ENCODE results near the gene POU2F3.
"Not testable (repeated sequence)": the region's sequence is repeated elsewhere in the genome, so short reads cannot be mapped to it uniquely, and the experiment has no call there.

Gene POU2F3

DNA sequence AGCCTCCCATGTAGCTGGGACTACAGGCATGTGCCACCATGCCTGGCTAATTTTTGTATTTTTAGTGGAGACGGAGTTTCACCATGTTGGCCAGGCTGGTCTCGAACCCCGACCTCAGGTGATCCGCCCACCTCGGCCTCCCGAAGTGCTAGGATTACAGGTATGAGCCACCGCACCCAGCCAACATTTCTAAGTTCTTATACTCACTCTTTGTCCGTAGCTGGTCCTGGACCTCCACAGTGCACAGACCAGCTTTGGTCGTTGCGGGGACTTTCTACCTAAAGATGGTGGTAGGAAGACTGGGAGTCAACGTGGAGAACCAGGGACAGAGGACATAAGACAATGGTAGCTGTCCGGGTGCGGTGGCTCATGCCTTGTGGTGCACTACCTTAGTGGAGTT lies 13.4 kb downstream of the POU2F3 start:
- DNase-seq (ENCODE audit: low read depth) = not testable (repeated sequence)

DNA sequence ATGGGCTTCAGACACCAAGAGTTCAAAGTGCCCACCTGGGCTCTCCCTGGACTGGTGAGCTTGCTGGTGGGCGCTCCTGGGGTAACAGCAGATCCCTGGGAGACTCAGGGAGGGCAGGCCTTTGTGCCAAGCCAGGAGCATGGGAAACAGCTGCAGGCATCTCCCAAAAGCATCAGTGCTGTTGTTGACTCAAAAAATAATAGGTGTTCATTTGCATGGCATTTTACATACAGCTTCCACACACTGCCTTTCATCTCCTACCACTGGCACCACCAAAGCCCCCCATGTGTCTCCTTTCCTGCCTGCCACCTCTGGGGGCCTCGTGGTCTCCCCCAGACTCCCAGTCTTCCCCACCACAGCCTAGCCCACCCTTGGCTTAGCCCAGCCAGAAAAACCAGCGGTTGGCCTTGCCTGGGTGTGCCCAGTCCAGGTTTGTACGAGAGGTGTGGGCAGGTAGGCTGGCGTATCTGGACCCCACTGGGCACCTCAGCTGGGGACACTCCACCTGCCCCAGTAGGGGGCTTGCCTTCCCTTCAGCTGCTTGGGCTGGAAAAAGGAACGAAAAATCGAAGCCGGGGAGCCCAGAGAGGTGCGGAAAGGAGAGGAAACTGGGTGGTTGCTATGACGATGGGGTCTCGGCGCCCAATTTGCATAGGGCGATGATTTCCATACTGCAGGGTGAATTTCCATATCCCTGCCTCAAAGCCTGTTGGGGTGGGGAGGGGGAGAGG lies 15.0 kb downstream of the POU2F3 start:
- DNase-seq (ENCODE audit: low read depth) = no peak

DNA sequence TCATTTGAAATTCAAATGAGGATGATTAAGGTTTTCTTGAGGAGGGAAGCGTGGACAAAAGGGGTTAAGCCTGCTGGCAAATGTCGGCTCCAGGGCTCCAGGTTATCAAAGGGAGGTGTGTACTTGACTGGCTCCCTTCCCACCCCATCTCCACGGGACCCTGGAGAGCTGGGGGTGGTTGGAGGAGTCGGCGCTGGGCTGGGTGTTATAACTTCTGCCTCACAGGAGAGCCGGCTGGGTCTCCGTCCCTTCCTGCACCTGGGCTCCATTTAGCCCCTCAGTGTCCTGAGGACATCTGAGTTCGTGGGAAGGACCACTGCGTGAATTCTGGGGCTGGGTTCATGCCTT lies 15.6 kb downstream of the POU2F3 start:
- DNase-seq (ENCODE audit: low read depth) = no peak

DNA sequence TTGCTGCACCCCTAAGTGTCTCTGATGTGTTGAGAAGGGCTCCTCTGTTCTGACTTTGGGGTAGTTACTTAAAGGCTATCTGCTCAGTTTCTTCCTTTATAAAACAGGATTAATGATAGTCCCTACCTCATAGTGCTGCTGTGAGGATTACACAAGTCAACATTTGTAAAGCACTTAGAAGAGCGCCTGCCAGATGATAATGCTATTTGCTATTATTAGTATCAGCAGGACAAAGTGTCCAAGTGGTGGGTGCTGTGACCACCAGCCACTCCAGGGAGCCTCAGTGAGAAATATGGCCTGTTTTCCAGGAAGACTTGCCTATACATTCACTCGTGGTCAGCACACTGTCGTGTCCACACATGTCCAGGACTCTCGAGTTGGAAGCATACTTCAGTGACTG lies 16.2 kb downstream of the POU2F3 start:
- no peak for DNase-seq (ENCODE audit: low read depth)

DNA sequence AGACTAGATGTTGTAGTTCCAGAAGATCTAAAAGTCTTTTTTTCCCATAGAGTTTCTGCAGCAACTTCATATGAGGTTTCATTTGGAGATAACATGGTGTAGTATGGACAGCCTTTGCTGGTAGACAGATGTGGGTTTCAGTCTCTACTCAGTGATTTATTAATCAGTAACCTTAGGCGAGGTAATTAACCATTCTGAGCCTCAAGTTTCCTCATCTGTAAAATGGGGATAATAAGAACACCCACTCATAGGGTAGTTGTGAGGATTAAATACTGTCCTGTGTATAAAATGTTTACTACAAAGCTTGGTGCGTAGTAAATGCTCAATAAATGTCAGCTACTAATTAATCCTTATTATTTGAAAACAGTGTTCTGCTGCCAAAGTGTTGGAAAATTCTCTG lies 16.8 kb downstream of the POU2F3 start:
- DNase-seq (ENCODE audit: low read depth) = no peak

DNA sequence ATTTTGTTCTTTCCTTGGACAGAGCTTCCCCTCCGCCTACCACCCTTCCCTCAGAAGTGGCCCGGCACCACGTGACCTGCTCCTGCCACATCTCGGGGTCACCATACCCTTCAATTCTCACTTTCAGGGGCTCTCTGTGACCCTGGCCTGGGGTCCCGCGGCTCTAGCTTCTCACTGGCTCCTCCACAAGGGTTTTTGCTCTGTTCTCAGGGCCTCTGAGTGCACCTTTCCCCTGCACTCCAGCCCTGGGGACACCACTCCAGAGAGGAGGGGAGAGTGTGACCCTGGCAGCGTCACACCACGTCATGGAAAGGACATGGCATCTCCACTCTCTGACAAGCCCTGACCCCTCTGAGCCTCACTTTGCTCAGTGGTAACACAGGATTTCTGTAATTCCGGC lies 17.4 kb downstream of the POU2F3 start:
- no peak for DNase-seq (ENCODE audit: low read depth)

DNA sequence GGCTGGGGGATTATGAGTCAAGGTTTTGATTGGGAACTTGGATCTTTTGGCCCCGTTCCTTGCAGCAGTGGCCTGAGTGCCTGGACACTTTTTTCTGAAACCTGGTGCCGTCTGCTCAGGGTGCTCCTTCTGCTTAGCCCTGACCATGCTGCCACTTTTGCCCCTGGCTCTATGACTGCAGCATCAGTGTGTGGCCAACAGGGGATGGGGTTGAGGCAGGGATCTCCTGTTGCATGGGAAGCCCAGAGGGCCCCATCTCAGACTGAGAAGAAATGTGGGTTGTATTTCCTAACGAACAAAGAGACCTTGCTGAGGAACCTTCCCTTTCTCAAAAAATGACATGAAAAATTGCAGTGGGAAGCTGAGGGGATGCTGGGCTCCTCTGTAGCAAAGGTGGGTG lies 18.7 kb downstream of the POU2F3 start:
- DNase-seq (ENCODE audit: low read depth) = no peak

DNA sequence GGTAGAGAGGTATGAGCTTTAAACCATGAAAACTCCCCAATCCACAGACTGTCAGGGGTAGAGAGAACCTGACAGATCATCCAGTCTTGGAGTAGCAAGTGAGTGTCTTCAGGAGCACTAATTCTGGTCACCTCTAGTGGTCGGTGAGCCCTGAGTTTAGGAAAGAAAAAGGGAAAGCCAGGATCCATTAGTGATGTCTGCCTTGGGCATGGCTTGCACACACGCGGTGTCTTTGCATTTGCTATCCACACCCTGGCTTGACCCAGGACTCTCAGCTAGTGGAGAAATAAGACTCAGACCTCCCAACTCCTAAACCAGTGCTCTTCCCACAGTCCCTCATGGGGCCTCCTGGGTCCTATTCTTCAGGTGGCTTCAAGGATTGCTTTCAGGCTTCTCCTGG lies 19.3 kb downstream of the POU2F3 start:
- DNase-seq (ENCODE audit: low read depth) = no peak

DNA sequence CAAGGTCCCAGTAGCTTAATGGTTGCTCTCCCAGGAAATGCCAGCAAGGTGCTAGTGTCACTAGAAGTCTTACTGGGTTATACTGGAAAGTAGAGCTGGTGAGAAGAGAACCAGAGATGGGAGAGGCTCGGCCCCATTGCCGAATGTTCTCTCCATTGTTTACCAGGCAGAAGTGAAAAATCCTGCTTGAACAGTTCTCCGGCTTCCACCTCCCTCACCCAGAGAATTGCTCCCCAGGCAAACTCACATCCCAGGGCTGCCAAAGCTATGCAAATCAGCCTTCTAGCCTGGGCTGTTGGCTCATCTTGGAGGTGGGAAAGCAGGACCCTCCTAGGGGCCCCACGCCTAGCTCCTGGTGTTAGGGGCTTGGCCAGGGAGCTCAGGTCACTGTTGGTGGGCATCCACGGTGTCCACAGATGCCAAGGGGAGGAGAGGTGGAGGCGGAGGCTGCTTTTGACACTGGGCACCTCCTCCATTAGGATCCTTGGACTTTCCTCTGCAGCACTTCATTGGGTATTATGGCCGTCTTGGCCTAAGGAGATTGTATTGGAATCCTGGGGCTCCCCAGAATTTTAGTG lies 20.1 kb downstream of the POU2F3 start:
- DNase-seq (ENCODE audit: low read depth) = no peak

DNA sequence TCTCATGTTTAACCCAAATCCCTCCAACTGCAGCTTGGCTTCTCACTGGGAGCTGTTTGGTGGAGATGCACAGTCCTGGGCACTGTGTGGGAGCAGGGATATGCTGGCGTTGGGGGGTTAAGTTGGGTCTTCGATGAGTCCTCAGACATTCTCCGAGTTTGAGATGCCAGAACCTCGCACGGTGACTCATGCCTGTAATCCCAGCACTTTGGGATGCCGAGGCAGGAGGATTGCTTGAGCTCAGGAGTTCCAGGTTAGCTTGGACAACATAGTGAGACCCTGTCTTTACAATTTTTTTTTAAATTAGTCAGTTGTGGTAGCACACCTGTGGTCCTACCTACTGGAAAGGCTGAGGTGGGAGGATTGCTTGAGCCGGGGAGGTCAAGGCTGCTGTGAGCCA lies 20.7 kb downstream of the POU2F3 start:
- DNase-seq (ENCODE audit: low read depth) = no peak

DNA sequence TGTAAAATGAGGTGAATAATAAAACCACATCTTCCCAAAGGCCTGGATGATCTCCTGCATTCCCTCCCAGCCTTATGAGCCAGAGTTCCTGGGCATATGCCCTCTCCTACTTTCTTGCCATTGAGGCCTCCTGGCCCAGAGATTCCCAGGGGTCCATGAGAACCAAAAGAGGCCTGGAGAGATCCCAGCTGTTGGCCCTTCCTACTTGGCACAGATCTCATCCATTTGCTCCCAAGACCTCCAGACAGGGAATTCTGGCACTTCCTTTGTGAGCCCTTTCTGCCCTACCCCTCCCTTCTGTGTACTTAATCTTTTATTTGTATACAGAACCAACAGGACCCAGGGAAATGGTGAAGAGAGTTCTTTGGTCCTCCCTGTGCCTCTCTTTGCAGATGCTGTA lies 21.4 kb downstream of the POU2F3 start:
- no peak for DNase-seq (ENCODE audit: low read depth)

DNA sequence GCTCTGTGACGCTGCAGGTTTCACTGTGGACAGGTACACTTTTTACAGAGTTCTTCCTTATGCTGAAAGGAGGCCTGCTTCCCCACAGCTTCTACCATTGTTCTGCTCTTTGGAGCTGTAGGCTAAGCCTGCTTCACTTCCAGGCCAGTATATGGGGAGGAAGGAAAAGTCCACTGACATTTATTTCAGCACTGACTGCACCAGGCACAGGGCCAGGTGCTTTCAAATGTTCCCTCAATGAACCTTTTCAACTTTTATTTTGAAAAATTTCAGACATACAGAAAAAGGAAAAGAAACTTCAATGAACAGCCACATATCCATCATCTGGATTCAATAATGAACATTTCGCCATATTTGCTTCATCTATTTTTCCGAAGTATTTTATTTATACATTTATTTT lies 22.0 kb downstream of the POU2F3 start:
- DNase-seq (ENCODE audit: low read depth) = no peak

DNA sequence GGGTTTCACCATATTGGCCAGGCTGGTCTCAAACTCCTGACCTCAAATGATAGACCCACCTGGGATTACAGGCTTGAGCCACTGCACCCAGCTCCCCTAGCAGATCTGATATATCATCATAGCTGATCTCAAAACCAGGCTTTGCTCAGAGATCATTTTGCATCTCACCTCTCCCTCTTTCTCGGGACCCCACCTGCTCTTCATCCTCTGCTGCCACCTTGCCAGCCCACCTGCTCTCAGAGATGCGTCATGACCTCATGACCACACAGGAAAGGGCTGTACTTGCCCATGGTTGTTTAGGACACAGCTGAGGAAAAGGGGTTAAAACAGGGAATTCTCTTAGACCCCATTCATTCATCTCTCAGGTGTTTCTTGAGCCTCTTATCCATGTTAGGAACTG lies 27.4 kb downstream of the POU2F3 start:
- DNase-seq (ENCODE audit: low read depth) = no peak

DNA sequence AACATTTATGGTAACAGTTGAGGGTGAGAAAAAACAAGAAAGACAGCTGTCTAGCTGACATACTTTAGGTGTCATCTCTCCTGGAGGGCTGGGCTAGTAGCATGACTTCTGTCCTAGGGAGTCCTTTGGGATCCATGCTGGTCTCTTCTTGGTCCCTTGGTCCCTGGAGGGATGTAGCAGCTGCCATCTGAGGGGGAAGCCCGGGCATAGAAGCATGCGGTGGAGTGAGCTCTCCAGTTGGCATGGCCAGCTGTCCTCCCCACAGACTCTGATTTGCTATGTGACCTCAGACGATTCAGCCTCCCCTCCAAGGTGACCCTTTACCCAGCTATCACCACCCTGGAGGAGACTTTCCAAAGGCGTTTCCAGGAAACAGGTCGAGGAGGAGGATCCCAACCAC lies 28.7 kb downstream of the POU2F3 start:
- no peak for DNase-seq (ENCODE audit: low read depth)

DNA sequence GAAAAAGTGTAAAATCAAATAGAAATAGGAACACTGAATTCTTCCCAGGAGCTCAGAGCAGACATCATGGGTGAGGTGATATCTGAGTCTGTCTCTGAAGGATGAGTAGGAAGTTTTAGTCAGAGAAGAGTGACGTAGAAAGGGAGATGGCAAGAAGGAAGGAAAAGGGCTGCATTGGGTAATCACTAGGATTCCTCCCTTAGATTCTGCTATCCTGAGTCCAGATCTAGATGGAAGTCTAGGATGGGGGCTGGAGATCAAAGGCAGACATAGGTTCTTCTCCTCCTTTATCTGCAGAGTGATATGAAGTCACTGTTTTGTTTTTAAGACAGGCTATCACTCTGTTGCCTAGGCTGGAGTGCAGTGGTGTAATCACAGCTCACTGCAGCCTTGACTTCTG lies 30.4 kb downstream of the POU2F3 start:
- no peak for DNase-seq (ENCODE audit: low read depth)

DNA sequence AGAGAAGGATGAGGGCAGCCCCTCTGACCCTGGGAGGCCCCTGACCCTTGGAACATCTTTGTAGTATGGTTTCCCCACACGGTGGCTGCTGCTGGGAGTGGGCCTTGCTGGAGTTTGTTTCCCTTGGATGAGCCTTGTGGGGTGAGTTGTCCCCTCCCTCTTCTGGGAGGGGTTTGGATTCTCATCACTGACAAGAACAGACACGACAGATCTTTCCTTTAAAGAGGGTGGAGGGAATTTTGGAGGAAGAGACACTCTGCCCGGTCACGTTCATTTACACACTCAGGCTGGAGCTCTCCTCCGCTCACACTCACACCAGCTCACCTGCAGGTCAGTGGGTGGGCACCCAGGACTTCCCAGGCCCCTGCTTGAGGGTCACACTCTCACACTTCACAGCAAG lies 31.7 kb downstream of the POU2F3 start:
- DNase-seq (ENCODE audit: low read depth) = no peak

DNA sequence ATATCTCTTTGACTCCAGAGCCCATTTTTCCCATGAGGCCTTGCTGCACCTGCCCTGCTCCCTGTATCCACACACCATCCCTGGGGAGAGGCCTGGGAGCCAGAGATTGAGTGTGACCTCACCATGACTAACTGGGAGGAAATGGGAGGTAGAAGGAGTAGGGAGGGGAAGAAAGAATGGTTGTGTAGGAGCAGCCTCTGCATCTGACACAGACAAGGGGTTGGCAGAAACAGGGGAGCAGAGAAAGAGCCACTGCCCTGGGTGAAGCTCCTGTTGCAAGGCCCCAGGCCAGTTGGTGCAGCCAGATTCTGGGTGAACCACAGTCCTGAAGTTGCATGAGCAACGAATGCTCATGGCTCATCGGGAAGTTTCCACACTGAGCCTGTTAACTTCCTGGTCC lies 32.4 kb downstream of the POU2F3 start:
- peak; percentile 41 for DNase-seq (ENCODE audit: low read depth)

DNA sequence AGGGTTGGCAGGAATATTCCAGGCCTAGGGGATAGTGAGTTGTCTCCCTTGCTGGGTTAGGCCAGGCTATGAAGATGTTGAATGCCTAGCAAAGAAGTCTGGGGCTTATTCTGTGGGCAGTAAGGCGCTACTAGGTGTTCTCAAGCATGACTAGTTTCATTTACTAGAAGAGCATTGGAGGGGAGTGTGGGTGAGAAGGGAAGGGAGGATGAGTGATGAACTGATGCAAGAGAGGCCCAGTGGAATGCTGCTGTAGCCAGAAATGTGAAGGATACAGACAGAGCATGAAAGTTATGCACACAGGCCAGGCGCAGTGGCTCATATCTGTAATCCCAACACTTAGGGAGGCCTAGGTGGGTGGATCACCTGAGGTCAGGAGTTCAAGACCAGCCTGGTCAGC lies 33.5 kb downstream of the POU2F3 start:
- no peak for DNase-seq (ENCODE audit: low read depth)

DNA sequence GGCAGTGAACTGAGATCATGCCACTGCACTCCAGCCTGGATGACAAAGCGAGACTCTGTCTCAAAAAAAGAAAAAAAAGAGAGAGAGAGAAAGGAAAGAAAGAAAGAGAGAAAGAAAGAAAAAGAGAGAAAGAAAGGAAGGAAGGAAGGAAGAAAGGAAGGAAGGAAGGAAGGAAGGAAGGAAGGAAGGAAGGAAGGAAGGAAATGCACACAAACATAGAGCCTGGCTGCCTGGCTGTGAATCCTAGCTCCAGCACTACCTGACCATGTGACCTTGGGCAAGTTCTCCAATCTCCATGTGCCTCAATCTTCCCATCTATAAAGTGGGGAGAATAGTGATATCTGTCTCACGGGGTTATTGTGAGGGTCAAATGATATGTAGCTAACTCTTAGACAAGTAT lies 34.0 kb downstream of the POU2F3 start:
- not testable (repeated sequence) for DNase-seq (ENCODE audit: low read depth)

DNA sequence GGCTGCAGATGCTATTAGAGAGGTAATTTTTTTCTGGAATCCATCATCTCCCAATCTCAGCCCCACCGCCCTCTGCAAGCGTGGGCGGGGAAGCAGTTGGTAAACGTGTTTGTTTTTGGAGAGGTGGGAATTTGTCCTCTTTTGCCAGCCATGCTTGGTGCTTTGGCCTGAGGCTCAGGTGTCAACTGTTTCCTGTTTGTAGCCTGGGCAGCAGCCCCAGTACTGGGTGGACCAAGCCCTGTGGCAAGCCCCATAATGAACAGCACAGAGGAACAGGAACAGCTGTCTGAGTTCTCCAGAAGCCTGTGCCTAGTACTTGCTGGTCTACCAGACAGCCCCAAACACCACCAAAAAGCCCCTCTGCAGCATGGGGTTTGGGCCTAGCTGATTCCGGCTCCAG lies 39.6 kb downstream of the POU2F3 start:
- DNase-seq (ENCODE audit: low read depth) = no peak

DNA sequence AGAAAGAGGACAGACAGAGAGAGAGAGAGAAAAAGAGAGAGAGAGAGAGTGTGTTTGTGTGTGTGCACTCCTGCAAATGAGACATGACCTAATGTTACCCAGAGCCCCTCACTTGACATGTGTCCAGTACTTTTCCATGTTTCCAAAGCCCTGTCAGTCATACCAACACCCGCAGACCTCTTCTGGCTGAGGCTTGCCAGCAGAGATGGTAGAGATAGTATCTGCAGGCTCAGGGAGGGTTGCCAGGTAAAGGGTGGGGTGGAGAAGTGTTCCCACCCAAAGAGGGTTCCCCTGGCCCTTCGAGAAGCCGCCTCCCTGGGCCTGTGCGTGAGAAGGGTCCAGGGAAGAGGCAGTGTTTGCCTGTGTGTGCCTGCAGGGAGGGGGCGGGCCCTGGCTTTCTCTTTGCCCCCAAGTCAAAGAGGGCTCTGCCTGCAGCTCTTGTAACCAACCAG lies 40.7 kb downstream of the POU2F3 start:
- no peak for DNase-seq (ENCODE audit: low read depth)

DNA sequence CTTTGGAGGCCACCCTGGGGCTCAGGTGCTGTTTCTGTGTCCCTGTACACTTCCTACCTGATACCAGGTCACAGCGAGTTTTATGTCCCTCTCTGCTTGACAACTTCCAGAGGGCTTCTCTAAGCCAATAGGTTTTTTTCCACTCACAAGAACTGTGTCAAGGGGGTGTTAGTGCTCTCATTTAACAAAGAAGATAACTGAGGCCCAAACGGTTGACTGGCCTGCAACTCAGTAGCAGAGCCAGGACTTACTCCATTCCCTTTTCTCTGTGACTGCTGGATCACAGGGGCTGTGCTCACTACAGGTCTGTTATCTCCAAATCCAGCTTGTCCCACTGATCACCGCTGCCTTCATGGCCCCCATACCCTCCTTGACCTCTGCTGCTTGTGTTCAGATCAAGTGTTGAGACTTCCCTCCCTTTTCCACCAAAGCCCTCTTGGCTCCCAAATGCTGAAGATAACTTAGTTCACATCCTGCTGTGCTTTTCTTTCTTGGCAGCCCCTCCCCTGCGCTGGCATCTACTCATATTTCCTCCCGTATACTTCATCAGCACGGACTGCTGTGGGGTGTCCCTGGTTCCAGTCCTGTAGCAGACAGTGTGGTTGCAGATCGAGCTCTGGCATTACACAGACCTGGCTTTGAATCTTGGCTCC lies 41.3 kb downstream of the POU2F3 start:
- peak; percentile 13 for DNase-seq (ENCODE audit: low read depth)

DNA sequence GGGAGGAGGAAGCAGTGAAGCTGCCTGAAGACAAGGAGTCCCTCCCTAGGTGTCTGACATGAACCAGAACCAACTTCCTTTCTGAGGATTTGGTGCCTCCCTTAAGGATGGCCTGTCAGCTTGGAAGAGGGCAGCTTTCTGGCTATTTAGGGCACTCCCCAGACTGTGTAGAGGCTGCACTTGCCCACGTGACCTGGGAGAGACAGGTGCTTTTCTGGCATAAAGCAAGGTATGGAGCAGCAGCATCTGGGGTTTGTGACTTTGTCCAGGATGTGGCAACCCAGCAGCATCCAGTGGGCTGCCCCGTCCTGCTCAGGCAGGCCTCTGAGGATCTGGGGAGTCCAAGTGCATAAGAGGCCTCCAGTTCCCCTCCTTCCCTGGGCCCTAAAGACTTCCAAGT lies 43.2 kb downstream of the POU2F3 start:
- no peak for DNase-seq (ENCODE audit: low read depth)

DNA sequence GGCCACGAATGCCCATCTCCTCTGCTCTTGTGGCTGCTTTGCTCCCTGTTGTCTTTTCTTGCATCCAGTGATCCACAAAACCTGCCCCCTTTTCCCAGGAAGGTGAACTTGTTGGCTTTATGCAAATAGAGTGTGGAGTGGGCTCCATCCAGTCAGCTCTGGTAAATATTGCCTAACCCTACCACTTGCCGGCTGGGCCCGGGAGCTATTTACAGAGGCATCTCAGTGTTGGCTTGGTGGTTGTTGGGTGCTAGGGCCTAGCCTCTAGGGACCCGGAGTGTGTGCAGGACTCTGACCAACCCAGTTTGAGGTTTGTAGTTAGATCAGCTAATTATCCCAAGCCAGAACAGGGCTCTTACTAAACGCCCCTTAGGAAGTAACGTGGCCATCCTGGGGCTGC lies 44.3 kb downstream of the POU2F3 start:
- DNase-seq (ENCODE audit: low read depth) = no peak
